HG02642 (cell line): ENCODE measurements around the gene PRKG1.
"Not testable (repeated sequence)": the region's sequence is repeated elsewhere in the genome, so short reads cannot be mapped to it uniquely, and the experiment has no call there.

Experiments
- ATAC-seq: cut with Tn5 transposase; IDR thresholded peaks from one replicate; pipeline ENCODE4 v1.9.1; 2021; ENCODE audit warnings: mild to moderate bottlenecking; ENCODE audit not compliant: unreplicated experiment, poor library complexity

Gene PRKG1

GRCh38 chr10:51659344-51659743 is 585.1 kb downstream of the PRKG1 start:
- ATAC-seq, result no peak

DNA sequence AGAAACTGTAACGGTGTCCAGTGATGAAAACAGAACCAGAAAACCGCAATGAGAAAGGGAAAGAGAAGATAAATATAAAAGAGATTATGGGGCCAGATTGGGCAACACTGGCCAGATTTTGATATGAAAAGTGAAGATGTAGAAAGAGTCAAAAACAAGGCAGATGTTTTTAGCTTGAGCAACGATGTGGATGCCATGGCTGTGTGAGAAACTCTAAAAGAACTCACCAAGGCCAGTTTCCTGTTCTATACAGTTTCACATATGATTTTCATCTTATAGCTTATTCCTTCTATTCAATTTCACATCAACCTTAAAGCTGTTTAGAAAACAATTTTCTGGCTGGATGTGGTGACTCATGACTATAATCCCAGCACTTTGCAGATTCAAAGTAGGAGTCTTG is 588.8 kb downstream of the PRKG1 start:
- ATAC-seq, result no peak

- no peak for ATAC-seq
Measured at GRCh38 chr10:51666456-51666855, 592.2 kb downstream of the PRKG1 start.

DNA sequence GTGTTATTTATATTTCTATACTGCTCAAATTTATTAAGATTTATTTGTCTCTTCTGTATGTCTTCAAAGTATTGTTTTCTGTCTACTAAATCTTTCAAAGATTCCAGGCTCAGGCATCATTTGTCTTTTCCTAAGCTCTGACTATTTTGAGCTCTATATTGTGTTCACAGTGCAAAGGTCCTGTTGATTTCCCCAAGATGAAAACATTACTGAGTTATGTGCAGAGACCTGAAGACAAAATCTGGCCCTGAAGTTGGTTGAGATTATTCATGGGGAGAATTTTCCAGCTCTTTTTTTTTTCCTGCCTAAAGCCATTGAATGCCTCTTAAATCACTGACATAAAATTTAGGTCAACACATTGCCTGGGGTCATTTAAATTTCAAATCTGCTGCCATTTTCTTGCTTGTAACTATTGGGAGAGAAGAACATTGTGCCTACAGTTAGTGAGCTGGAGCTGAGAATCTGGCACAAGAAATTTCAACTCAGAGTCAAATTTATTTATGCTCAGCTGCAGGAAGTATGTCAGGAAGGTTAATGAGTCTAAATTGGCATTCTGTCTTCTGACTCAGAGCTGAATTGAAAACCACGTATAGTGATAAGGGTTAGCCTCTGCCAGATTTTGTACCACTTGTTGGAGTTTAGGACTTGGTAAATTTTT is 593.5 kb downstream of the PRKG1 start:
- ATAC-seq, result no peak

DNA sequence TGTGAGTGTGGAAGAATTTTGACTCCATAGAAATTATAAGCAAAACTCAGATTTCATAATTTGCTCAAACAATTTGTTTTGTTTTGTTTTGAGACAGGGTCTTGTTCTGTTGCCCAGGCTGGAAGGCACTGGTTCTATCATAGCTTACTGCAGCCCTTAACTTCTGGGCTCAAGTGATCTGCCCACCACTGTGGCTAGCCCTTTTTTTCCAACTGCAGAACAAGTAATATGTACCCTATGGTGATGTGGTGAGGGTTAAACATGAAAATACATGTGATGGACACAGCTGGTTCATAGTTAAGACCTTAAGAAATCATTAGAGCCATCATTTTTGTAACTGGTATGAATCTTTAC is 594.0 kb downstream of the PRKG1 start:
- ATAC-seq, result no peak

GRCh38 chr10:51669041-51669440 is 594.8 kb downstream of the PRKG1 start:
- no peak for ATAC-seq

DNA sequence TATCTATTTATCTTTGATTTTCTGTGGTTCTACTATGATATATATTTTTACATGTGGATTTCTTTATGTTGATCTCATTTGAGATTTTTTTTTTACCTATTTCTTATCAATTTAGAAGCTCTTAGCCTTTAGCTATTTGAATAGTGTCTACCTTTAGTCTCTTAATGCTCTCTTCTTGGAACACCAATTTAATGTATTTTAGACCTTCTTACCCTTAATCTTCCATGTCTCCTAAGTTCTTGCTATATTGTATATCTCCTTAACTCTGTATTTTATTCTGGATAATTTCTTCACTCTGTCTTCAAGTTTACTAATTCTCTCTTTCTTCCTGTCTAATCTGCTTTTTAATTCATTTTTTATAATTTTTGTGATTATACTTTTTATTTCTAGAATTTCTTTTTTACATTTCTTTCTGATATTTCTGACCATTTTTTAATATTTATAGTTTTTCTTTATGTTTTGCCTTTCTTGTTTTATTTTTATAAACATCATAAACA is 597.8 kb downstream of the PRKG1 start:
- no peak for ATAC-seq

- no peak for ATAC-seq
Measured at GRCh38 chr10:51675088-51675487, 600.8 kb downstream of the PRKG1 start.

DNA sequence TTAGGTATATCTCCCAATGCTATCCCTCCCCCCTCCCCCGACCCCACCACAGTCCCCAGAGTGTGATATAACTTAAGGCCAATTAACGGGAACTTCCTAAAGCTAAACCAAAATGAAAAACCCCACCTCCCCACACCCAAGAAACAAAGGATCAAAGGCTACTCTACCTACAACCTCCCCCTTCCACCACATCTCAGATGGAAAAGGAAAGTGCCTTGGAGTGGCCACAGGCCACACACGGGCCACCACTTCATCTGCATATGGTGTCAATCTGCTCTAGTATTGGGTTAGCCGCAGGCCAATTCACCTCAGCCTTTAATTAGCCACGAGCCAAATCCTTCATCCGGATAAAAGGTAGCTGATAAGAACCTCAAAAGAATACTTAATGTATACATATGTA is 605.6 kb downstream of the PRKG1 start:
- no peak for ATAC-seq

DNA sequence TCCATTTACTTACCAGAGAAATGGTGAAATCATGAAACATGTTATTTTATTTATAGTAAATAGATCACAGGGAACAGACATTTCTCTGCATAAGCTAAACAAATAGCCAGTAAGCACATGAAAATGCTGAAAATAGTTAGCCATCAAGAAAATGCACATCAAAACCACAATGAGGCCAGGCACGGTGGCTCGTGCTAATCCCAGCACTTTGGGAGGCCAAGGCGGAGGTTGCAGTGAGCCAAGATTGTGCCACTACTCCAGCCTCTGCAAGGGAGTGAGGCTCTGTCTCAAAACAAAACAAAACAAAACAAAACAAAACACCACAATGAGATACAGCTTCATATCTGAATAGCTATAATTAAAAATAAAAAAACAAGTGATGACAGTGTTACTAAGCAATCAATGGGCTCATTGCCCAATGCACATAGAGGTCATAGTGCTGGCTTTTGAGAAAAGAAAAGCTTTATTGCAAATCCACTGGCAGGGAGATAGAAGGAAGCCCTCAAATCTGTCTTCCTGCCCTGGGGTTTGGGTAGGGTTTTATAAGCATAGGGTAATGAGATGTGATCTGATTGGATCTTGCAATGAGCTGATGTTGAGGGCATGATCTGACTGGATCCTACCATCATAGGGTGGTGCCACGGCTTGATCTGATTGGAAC is 608.9 kb downstream of the PRKG1 start:
- ATAC-seq, result no peak

DNA sequence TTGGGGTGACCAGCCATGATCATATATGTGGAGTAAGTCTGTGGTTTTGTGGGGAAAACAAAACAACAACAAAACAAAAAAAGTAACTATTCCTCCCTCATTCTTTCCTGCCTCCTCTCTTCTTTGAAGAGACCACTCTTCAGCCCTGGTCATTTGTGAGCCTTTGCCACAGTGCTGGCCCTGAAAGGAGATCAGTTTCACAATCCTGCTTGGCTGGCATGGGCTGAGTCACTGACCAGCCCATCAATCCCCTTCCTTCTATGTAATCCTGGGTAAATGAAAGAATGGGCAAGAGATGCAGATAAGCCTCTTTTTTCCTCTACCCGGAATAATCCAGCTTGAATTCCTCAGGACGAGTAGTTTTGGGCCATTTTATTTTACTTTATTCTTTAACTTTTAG is 611.5 kb downstream of the PRKG1 start:
- ATAC-seq, result no peak

DNA sequence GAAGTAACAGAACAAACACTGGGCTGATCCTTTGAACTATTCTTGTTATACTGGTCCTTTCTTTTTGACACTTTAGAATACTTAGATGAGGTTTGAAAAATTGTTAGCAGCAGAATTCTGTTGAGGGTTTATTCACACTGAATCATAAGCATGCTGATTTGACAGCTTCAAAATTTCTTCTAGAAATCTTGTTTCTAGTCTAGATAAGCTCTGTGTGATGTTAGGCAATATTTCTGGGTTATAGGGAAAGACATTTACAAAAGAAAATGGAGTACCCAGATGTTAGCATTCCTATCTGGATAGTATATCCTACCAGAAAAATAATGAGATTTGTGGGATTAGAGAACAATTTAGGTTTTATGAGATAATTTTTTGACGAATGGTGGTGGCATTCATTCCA is 613.0 kb downstream of the PRKG1 start:
- no peak for ATAC-seq

- ATAC-seq, result not testable (repeated sequence)
Measured at GRCh38 chr10:51688826-51689225, 614.5 kb downstream of the PRKG1 start.

GRCh38 chr10:51689536-51689935 is 615.2 kb downstream of the PRKG1 start:
- no peak for ATAC-seq

DNA sequence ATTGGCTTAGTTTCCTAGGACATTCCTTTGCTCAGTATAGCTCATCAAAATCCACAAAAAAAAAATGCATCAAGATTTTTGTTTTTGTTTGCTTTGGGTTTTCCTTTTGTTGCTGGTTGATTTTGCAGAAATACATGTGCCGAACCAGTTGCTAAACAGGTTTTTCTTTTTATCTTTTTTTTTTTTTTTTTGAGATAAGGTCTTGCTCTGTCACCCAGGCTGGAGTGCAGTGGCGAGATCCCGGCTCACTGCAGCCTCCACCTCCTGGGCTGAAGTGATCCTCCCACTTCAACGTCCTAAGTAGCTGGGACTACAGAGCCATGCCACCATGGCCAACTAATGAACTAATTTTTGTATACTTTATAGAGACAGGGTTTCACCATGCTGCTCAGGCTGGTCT is 616.8 kb downstream of the PRKG1 start:
- no peak for ATAC-seq

DNA sequence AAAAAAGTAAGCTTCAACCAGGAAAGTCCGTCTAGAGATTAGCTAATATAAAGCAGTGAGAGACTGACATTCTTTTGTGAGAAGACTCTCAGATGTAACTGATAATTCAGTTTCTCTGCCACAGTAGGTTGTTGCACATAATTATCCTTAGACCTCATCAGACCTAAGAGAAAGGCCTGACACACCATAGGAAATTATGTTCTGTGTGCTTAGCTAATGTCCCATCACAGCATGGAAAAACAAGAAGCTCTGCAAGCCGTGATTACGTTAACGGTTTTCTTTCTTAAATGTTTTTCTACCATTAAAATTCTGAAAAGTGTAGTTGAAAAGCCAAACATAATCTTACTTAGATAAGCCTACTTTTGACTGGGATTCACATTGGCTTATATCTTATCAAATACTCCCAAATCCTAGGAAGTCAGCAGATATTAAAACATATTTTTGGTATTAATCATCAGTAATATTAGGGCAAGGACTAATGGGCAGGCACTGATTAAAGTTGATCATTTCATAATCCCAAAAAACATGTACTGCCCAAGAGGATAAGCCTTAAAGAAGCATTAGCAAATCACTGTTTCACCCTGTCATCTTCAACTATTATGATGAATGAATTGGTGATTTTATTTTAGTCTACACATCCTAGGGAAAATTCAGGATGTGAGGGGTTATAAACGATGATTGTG is 619.9 kb downstream of the PRKG1 start:
- ATAC-seq, result no peak

DNA sequence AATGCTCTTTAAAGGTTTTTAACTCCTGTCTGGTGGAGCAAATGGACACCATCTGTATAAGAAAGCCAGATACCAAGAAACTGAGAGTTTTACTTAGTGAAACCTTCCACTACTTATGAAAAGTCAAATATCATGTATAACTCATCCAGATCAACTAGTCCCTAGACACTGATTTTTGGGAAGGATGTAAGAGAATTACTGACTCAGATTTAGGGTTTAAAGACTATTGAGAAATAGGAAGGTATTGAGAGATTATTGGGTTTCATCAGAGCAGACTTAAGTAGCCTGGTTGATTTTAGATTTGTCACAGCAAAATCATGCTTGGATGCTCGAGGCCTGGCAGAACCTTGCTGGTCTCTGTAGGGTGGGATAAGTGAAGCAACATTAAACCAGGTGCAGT is 622.0 kb downstream of the PRKG1 start:
- ATAC-seq, result no peak

GRCh38 chr10:51698473-51699063 is 624.3 kb downstream of the PRKG1 start:
- ATAC-seq, result no peak

DNA sequence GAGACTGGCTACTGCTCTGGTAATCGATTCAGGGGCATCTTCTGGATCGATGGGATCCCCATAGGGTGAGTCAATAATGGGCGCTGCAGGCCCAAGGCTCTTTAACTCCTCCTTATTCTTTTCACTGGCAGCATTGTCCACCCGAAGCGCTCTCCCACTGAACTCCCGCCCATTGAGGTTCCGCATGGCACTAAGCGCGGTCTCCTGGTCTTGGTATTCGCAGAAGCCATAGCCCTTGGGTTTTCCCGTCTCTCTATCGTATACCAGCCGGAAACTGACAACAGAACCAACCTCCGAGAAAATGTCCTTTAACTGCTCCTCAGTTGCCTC is 624.8 kb downstream of the PRKG1 start:
- peak; percentile 45 for ATAC-seq

DNA sequence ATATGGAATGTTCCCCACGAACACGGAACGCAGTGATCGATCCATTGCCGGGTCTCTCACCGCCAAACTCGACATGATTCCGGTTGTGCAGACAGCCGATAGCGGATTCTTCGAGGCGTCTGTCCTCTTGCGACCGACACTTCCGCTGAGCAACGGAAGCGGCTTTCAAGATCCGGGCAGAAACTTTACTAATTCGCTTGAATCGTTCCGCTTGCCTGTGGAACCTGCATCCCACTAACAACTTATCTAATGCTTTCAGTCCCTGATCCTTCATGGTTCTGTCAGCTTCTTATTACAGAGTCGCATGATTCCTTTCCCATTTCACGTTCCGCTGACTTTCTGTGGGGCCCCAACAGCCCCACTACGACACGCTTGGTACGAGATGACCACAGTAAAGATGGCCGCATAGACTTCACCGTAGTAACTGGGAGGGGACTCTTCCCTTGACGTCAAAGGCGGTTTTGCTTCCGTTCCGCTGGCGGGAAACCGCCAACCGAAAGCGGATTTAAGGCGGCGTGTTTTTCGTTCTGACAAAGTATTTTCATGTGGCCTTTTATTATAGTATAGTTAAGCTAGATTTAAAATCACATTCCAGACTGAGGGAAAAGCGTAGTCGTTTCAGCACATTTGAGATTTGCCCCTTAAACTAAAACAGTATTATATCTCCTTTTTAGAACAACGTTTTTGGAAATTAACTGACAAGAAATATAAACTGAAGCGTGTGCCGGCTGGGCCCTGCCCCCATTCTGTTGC is 625.4 kb downstream of the PRKG1 start, which contains the start of gene CSTF2T:
CSTF2T (minus strand) TSS at position 121 of the 753 bp plus-strand sequence; CDS start at position 75, 46 bp downstream.
- ATAC-seq, result peak; percentile 94
